Spleen (tissue), 7 donors: ENCODE results near the gene PRR7.

Experiments
- CTCF ChIP-seq, 11 experiments: fragments of 200-600 bp in 7 of 11; fragments of 450-650 bp in 4 of 11; sonication (generic) in 4 of 11; IDR thresholded peaks in 8 of 11; conservative IDR thresholded peaks in 3 of 11; 1 replicate in 7 of 11; 2 replicates in 4 of 11; pipeline versions ENCODE4 v1.4.0 to v1.8.0; 2016 to 2021; ENCODE audit warnings: antibody characterized with exemption in 11 of 11, inconsistent platforms in 4 of 11, mild to moderate bottlenecking in 1 of 11
- POLR2A ChIP-seq, 3 donors: fragments of 450-650 bp; IDR thresholded peaks; one replicate each; pipeline ENCODE4 v1.5.1; 2017; ENCODE audit warnings: antibody characterized with exemption in 3 of 3, mild to moderate bottlenecking in 1 of 3
- POLR2AphosphoS5 ChIP-seq, 3 donors: sonication (generic); formaldehyde crosslinking; IDR thresholded peaks; one replicate each; pipeline ENCODE4 v1.5.1; 2017; ENCODE audit warnings: antibody characterized with exemption in 3 of 3
- donor health status: DM: no; HTN: no; CAD: no; lungs with moderate emphysema.
- donor health status: DM: no; HTN: no; CAD: no.
- donor health status: DM: no; HTN: no; CAD: no.

DNA sequence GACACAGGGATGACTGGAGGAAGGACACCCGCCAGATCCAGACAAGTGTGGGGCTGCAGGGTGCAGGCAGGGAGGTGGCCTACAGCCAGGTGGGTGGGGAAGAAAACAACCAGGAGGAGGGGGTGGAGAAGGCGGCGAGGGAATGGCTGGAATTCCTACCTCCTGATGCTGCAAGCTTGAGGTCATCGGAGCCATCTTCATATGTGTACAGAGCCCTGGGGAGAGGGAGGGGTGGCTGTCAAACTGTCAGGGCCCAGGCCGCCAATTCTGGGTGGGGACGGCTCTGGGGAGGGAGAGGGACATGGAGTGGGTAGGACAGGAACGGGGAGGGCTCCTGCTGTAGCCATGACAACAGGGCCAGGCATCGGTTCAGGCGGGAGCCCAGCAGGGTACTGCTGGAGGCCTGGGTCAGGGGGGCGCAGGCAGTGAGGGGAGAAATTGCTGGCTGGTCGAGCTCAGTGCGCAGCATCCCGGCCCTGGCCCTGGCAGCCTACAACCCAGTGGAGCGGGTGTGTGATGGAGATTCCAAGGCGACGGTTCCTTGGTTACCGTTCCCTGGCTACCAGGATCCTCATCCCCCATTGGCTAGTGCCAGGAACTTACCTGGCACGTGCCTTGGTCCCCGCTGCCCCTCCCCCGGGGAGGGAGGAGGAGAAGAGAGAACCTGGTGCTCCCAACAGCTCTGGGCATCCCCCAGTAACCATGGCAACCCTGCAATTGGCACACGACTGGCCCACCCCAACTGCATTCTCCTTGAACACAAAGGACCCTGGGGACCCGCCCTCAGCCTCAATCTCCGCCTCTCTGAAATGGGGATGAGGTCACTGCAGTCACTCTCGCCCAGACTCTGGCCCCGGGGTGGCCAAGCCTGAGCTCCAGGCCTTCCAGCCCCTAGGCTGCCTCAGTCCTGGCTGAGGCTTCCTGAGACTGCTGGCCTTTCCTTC lies 22.3 kb downstream of the PRR7 start:
- TF ChIP-seq POLR2A (IDR thresholded peaks at IDR 0.05) (no peak), CTCF (IDR thresholded peaks at IDR 0.05 in 8 of 11, conservative IDR thresholded peaks at IDR 0.05 in 3 of 11) (no peak), POLR2AphosphoS5 (IDR thresholded peaks at IDR 0.05) (no peak)
